Thoracic aorta (tissue), 2 donors: ENCODE data around the gene PARD6A. TPM values are rescaled to one million over a fixed set of nuclear protein-coding genes. Genes with fewer than 3 reads are reported as not detected.

ENCODE experiments used
- ATAC-seq: fragments of 150-250 bp; one replicate; pipeline ENCODE4 v1.8.0; 2017; ENCODE audit warnings: low read depth; ENCODE audit not compliant: insufficient number of reproducible peaks, low FRiP score
- DNase-seq: peaks from one replicate; pipeline ENCODE4 v3.0.0-alpha.2; 2020; ENCODE audit warnings: low spot score
- H3K27ac ChIP-seq, 2 donors: fragments of 200-600 bp; sonication (generic); 1 replicate in 1 of 2; 2 replicates in 1 of 2; pipeline ENCODE4 v1.5.1; 2016; ENCODE audit warnings: mild to moderate bottlenecking in 2 of 2, moderate library complexity in 2 of 2
- H3K27me3 ChIP-seq: fragments of 200-600 bp; sonication (generic); replicated peaks from 2 replicates; pipeline ENCODE4 v1.6.0; 2016; ENCODE audit warnings: mild to moderate bottlenecking; ENCODE audit not compliant: insufficient read depth
- H3K36me3 ChIP-seq: fragments of 200-600 bp; sonication (generic); one replicate; pipeline ENCODE4 v1.5.1; 2016
- H3K4me1 ChIP-seq, 2 donors: fragments of 200-600 bp; sonication (generic); 1 replicate in 1 of 2; 2 replicates in 1 of 2; pipeline versions ENCODE4 v1.5.1 to v1.6.0; 2016; ENCODE audit warnings: low read depth in 2 of 2, mild to moderate bottlenecking in 1 of 2; ENCODE audit not compliant: control insufficient read depth in 1 of 2
- H3K4me3 ChIP-seq: fragments of 200-600 bp; sonication (generic); 2 replicates; pipeline ENCODE4 v1.5.1; 2016; ENCODE audit warnings: mild to moderate bottlenecking
- H3K9me3 ChIP-seq: fragments of 200-600 bp; sonication (generic); 2 replicates; pipeline ENCODE4 v1.5.1; 2016
- total RNA-seq, 2 donors: library from RNA; depleted of rRNA; stranded (reverse); fragments of >200 nt; gene quantifications; one replicate each; pipeline versions ENCODE4 v1.1.0 to v1.2.3, GENCODE V29; 2016
- TF ChIP-seq, protein P1 (sequence below): fragments of 200-600 bp; sonication (generic); IDR thresholded peaks from one replicate; pipeline ENCODE4 v1.5.1; 2019; ENCODE audit warnings: antibody characterized with exemption

Gene PARD6A
- total RNA-seq, 2 donors from 2014 or later = 5.7 to 10.7 TPM

DNA sequence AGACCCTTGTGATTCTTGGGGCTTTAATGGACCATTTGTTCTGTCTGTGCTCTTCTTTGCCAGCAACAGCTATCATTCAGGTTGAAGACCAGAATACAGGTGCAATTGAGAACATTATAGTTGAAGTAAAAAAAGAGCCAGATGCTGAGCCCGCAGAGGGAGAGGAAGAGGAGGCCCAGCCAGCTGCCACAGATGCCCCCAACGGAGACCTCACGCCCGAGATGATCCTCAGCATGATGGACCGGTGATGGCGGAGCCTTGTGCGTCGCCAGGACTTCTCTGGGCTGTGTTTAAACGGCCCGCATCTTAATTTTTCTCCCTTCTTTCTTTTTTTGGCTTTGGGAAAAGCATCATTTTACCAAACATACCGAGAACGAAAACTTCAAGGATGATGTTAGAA, 23.1 kb upstream of the PARD6A start:
- H3K36me3 ChIP-seq = peaks cover 45% of the 10 kb centered on the region
- TF ChIP-seq, protein P1, sequence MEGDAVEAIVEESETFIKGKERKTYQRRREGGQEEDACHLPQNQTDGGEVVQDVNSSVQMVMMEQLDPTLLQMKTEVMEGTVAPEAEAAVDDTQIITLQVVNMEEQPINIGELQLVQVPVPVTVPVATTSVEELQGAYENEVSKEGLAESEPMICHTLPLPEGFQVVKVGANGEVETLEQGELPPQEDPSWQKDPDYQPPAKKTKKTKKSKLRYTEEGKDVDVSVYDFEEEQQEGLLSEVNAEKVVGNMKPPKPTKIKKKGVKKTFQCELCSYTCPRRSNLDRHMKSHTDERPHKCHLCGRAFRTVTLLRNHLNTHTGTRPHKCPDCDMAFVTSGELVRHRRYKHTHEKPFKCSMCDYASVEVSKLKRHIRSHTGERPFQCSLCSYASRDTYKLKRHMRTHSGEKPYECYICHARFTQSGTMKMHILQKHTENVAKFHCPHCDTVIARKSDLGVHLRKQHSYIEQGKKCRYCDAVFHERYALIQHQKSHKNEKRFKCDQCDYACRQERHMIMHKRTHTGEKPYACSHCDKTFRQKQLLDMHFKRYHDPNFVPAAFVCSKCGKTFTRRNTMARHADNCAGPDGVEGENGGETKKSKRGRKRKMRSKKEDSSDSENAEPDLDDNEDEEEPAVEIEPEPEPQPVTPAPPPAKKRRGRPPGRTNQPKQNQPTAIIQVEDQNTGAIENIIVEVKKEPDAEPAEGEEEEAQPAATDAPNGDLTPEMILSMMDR = no peak
- H3K27me3 ChIP-seq = no peaks in the 10 kb centered on the region
- DNase-seq (no peak), ATAC-seq (no peak)
- no peak overlapping the region for H3K4me3 ChIP-seq
- no peak overlapping the region for H3K27ac ChIP-seq
- H3K4me1 ChIP-seq = peaks cover 10 to 12% of the 10 kb centered on the region in 2 donors
- H3K9me3 ChIP-seq = no peaks in the 10 kb centered on the region

DNA sequence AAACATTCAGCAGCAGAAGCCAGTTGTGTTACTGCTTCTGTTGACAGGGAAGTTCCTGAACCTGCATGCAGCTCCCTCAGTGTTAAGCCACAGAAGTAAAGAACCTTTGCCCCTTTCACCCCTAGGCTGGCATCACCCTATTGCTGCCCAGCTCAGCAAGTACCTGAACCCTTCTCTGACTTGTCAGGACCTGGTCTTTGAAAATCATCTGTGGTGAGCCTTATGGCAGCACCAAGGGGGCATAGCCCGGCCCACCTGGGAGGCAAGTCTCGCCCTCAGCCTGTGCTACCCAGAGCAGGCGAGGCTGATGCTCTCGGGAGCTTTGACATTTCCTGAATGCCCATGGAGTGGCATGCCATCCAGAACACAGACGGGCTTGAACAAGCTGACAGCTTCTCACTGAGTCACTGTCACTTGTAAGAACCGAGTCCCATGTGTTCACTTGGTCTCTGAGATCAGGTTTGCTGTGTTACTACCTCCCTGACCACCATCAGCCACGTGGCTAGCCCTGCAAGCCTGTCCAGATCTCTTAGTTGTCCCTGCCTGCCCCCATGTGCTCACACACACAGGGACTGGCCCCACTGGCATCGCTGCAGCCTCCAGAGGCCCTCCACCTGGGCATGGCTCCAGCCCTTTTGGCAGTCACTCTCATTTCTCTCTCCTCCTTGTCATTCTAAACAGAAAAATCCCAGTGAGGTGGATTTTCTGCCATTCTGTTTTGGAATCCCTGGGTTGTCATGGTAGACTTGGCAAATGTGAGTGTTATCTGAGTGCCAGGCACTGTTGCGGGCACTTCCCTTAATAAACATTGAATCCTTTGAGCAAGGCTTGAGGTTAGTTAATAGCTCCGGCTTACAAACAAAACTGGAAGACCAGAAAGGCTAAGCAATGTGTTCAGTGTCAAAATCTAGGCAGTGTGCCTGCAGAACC, 18.7 kb upstream of the PARD6A start:
- peaks cover 10 to 15% of the 10 kb centered on the region in 2 donors for H3K4me1 ChIP-seq
- peak; percentile 53 for ATAC-seq
- H3K27me3 ChIP-seq = no peaks in the 10 kb centered on the region
- H3K9me3 ChIP-seq = no peaks in the 10 kb centered on the region
- TF ChIP-seq, protein P1 = no peak
- DNase-seq = no peak
- peaks cover 19% of the 10 kb centered on the region for H3K36me3 ChIP-seq
- H3K4me3 ChIP-seq = no peak overlapping the region
- peak overlapping the region in 1 of 2 donors; percentile 15 for H3K27ac ChIP-seq

DNA sequence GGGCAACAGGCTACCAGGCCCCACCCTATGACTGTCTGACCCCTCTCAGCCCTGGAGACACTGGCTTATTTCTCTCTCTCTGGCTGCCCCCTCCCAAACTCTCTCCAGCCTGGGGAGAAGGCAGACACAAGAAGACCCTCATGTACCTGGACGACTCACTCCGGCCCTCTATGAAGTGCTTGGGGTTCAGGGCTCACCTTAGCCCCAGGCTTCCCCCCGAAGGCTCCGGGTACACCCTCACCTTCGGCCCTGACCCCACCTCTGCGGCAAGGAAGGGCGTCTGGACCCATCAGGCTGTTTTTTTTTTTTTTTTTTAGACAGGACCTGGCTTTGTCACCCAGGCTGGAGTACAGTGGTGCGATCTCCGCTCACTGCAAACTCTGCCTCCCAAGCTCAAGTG, 16.7 kb upstream of the PARD6A start:
- H3K27me3 ChIP-seq = no peaks in the 10 kb centered on the region
- no peaks in the 10 kb centered on the region for H3K9me3 ChIP-seq
- no peak for DNase-seq
- ATAC-seq = no peak
- H3K36me3 ChIP-seq = no peaks in the 10 kb centered on the region
- H3K4me3 ChIP-seq = no peak overlapping the region
- TF ChIP-seq, protein P1 = no peak
- H3K27ac ChIP-seq = no peak overlapping the region
- peaks cover 10 to 15% of the 10 kb centered on the region in 2 donors for H3K4me1 ChIP-seq

DNA sequence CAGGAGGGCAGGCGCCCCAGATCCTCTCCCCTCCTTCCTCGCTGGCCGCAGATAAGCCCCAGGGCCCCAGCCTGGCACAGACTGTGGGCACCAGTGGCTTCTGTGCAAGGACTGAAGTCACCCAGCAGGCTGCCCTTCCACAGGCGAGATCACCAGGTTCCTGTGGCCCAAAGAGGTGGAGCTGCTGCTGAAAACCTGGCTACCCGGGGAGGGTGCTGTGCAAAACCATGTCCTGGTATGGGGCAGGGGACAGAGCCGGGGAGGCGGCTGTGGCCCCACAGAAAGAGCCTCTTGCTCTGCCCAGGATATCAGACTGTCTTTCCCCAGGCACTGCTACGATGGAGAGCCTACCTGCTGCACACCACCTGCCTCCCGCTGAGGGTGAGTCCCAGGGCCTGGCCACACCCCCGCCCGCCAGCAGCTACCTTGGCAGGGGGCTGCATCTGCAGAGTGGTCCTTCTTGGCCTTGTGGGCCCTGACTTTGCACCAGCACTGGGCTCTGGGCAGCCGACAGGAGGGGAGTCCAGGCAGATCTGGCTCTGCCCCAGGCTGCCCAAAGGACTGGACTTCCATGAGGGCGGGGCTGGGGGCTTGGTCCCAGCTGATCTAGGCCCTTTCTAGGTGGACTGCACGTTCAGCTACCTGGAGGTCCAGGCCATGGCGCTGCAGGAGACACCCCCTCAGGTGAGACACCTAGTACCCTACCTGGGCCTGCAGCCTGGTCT, 15.2 kb upstream of the PARD6A start:
- no peak overlapping the region for H3K27ac ChIP-seq
- TF ChIP-seq, protein P1 = no peak
- H3K4me3 ChIP-seq = peak overlapping the region; percentile 61
- H3K4me1 ChIP-seq = peaks cover 10 to 23% of the 10 kb centered on the region in 2 donors
- no peak for DNase-seq
- no peaks in the 10 kb centered on the region for H3K27me3 ChIP-seq
- no peaks in the 10 kb centered on the region for H3K36me3 ChIP-seq
- ATAC-seq = no peak
- H3K9me3 ChIP-seq = no peaks in the 10 kb centered on the region

DNA sequence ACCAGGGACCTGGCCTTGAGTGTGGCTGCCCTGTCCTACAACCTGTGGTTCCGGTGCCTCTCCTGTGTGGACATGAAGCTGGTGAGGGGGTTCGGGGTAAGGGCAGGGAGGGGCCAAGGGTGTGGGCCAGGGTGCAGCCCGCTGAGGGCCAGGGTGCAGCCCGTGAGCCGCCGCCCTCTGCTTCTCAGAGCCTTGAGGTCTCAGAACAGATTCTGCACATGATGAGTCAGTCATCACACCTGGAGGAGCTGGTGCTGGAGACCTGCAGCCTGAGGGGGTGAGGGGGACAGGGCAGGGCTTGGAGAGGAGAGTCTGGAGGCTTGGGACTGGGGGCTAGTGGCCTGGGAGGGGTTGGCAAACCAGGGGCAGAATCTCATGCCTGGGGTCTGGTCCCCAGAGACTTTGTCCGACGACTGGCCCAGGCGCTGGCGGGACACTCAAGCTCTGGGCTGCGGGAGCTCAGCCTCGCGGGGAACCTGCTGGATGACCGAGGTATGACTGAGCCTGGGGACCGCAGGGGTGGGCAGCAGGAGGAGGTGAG, 13.6 kb upstream of the PARD6A start:
- H3K4me3 ChIP-seq = no peak overlapping the region
- TF ChIP-seq, protein P1 = no peak
- peaks cover 4 to 15% of the 10 kb centered on the region in 2 donors for H3K4me1 ChIP-seq
- no peaks in the 10 kb centered on the region for H3K9me3 ChIP-seq
- H3K27ac ChIP-seq = no peak overlapping the region
- ATAC-seq = no peak
- H3K27me3 ChIP-seq = peaks cover 6% of the 10 kb centered on the region
- no peak for DNase-seq
- no peaks in the 10 kb centered on the region for H3K36me3 ChIP-seq
